Ovary (tissue), 3 donors: ENCODE results near the gene GRAP2.

ENCODE experiments used
- CTCF ChIP-seq, 3 donors: fragments of 450-650 bp in 2 of 3; fragments of 200-600 bp in 1 of 3; IDR thresholded peaks; one replicate each; pipeline versions ENCODE4 v1.5.1 to v1.8.0; 2016 to 2022; ENCODE audit warnings: antibody characterized with exemption in 3 of 3, mild to moderate bottlenecking in 1 of 3
- POLR2A ChIP-seq: fragments of 450-650 bp; IDR thresholded peaks from one replicate; pipeline ENCODE4 v1.6.1; 2017; ENCODE audit warnings: antibody characterized with exemption, mild to moderate bottlenecking, moderate library complexity
- donor health status: DM: no; HTN: no; CAD: no.

GRCh38 chr22:39937906-39938305 is 37.0 kb downstream of the GRAP2 start:
- TF ChIP-seq CTCF (IDR thresholded peaks at IDR 0.05), result no peak
- no peak for TF ChIP-seq POLR2A
